OCI-LY7 (cell line): ENCODE results near the gene SASH3. TPM values are rescaled to one million over a fixed set of nuclear protein-coding genes. Genes with fewer than 3 reads are reported as not detected.

Source experiments
- BruUV-seq: library from RNA; stranded (reverse); fragments of 400-500 nt; replicated peaks from 2 replicates; lab custom pipeline; 2021; lab: Mats Ljungman, UMichigan
- CTCF ChIA-PET: fragments of 300-600 bp; sonication (Branson Sonifier 250); formaldehyde crosslinking; loops from one replicate; lab custom pipeline; 2022; ENCODE audit warnings: antibody characterized with exemption; ENCODE audit not compliant: unreplicated experiment; lab: Charles Lee
- POLR2A ChIA-PET: fragments of 300-600 bp; sonication (Branson Sonifier 250); formaldehyde crosslinking; loops from one replicate; lab custom pipeline; 2022; ENCODE audit warnings: antibody characterized with exemption; lab: Charles Lee
- DNase-seq: peaks from one replicate; pipeline ENCODE4 v3.0.0-alpha.2; 2015; ENCODE audit warnings: low spot score
- H2AFZ ChIP-seq: fragments of 200-600 bp; sonication (generic), shearing (Covaris generic); 2 replicates; pipeline ENCODE4 v1.6.1; 2014; ENCODE audit warnings: mild to moderate bottlenecking, antibody characterized with exemption, low read length, moderate library complexity
- H3K27ac ChIP-seq: fragments of 200-600 bp; sonication (generic); 2 replicates; pipeline ENCODE4 v1.5.1; 2014; ENCODE audit warnings: mixed run types, low read depth, mild to moderate bottlenecking, moderate library complexity, low read length, inconsistent platforms; ENCODE audit not compliant: poor library complexity, severe bottlenecking
- H3K36me3 ChIP-seq: fragments of 200-600 bp; sonication (generic); 2 replicates; pipeline ENCODE4 v1.6.1; 2014; ENCODE audit warnings: mild to moderate bottlenecking, antibody characterized with exemption, low read length, moderate library complexity, mixed read lengths; ENCODE audit not compliant: insufficient read depth
- H3K4me1 ChIP-seq: fragments of 200-600 bp; sonication (generic); 2 replicates; pipeline ENCODE4 v1.5.1; 2014; ENCODE audit warnings: mild to moderate bottlenecking, low read length; ENCODE audit not compliant: insufficient read depth, poor library complexity, severe bottlenecking
- H3K4me2 ChIP-seq: fragments of 200-600 bp; sonication (generic); 2 replicates; pipeline ENCODE4 v1.6.1; 2014; ENCODE audit warnings: mild to moderate bottlenecking, low read length
- H3K4me3 ChIP-seq: fragments of 200-600 bp; sonication (generic); 2 replicates; pipeline ENCODE4 v1.5.1; 2014; ENCODE audit warnings: mild to moderate bottlenecking, low read depth, low read length; ENCODE audit not compliant: poor library complexity, severe bottlenecking
- H3K79me2 ChIP-seq: fragments of 200-600 bp; sonication (generic); 2 replicates; pipeline ENCODE4 v1.6.1; 2016; ENCODE audit warnings: low read depth, mild to moderate bottlenecking, low read length, moderate library complexity, mixed read lengths; ENCODE audit not compliant: insufficient read depth
- H3K9me2 ChIP-seq: fragments of 200-600 bp; sonication (generic); 2 replicates; pipeline ENCODE4 v1.6.1; 2016; ENCODE audit warnings: mild to moderate bottlenecking, low read length, mixed read lengths; ENCODE audit not compliant: insufficient read depth
- H3K9me3 ChIP-seq: fragments of 200-600 bp; sonication (generic); 2 replicates; pipeline ENCODE4 v1.6.1; 2014; ENCODE audit warnings: mild to moderate bottlenecking, mixed run types, low read length, mixed read lengths
- H4K20me1 ChIP-seq: fragments of 200-600 bp; sonication (generic); 2 replicates; pipeline ENCODE4 v1.6.1; 2014; ENCODE audit warnings: mild to moderate bottlenecking, antibody characterized with exemption, low read length, moderate library complexity, mixed read lengths; ENCODE audit not compliant: insufficient read depth
- EZH2phosphoT487 ChIP-seq: fragments of 200-600 bp; sonication (generic); IDR thresholded peaks from 2 replicates; pipeline ENCODE4 v1.6.1; 2018; ENCODE audit warnings: low read depth, borderline replicate concordance, mild to moderate bottlenecking, mixed run types, antibody characterized with exemption, low read length, moderate library complexity, mixed read lengths
- intact Hi-C: fragments of 100-400 bp; cut with micrococcal nuclease; formaldehyde crosslinking; loops from one replicate; pipeline ENCODE4 v1.10.0; 2022; ENCODE audit not compliant: unreplicated experiment
- total RNA-seq, 2 experiments: library from RNA; depleted of rRNA in 1 of 2; stranded (reverse); fragments of >200 nt in 1 of 2; shearing (Covaris generic) in 1 of 2; gene quantifications; 2 replicates each; pipeline ENCODE4 v1.2.3, GENCODE V29; 2014 to 2022
- TF ChIP-seq, protein P1 (sequence below): fragments of 200-600 bp; sonication (generic); conservative IDR thresholded peaks from 2 replicates; pipeline ENCODE4 v1.5.1; 2014; ENCODE audit warnings: mild to moderate bottlenecking, antibody characterized with exemption, low read length, moderate library complexity, mixed read lengths

SASH3 gene
- total RNA-seq, 2 experiments from 2014 or later: 157 to 194 TPM

DNA sequence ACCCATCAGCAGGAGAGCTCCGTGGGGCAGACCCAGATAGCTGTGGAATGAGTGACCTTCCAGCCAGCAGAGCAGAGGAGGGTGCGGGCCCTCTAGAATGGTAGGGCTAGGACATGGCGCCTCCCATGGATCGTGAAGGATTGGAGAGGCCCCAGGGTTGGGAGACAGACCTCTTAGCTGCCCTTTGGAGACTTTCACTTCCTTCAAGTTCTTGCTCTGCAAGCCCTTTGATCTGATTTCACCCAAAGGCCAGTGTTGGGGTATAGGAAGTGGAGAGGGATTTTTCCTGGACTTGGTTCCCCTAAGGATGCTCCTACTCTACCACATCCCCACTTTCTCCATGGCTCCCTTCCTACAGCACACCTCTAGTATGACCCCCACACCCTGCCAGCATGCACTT lies 3.0 kb downstream of the SASH3 start:
- Histone ChIP-seq H3K36me3 (peaks cover 67% of the 10 kb centered on the region), H3K79me2 (peaks cover 91% of the 10 kb centered on the region)
- intact Hi-C loops: loop anchor here (2.0 to 10.0 kb wide), 2 partner anchors 24 to 392 kb away; partner anchors contain the start of gene RAB33A

DNA sequence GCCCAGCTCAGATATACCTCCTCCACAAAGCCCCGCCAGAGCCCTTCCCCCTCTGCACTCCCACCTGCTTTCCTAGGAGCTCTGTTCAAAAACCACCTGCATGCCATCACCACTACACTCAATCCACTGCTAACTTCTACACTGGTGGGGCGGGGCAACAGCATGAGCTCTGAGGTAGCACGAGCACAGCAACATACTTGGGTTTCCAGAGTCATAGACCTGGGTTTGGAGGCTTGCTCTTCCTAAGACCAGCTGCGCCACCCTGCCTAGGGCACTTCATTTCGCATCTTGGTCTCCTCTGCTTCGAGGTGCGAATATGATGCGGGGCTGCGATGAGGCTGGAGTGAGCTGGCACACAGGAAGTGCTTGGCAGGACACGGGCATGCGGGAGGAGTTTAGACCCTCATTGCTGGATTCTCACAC lies 3.6 kb downstream of the SASH3 start:
- DNase-seq: no peak
- Histone ChIP-seq H3K4me1 (peaks cover 63% of the 10 kb centered on the region), H3K9me2 (no peaks in the 10 kb centered on the region), H3K27ac (peak overlapping the region; percentile 99), H3K36me3 (peaks cover 73% of the 10 kb centered on the region), H3K79me2 (peaks cover 94% of the 10 kb centered on the region), H2AFZ (no peak overlapping the region), H4K20me1 (peaks cover 26% of the 10 kb centered on the region), H3K9me3 (no peaks in the 10 kb centered on the region), H3K4me2 (peak overlapping the region; percentile 100), H3K4me3 (peak overlapping the region; percentile 99)
- intact Hi-C loops: loop anchor here (2.0 to 10.0 kb wide), 2 partner anchors 25 to 391 kb away; partner anchors contain the start of gene RAB33A
- TF ChIP-seq EZH2phosphoT487: no peak
- TF ChIP-seq, protein P1, sequence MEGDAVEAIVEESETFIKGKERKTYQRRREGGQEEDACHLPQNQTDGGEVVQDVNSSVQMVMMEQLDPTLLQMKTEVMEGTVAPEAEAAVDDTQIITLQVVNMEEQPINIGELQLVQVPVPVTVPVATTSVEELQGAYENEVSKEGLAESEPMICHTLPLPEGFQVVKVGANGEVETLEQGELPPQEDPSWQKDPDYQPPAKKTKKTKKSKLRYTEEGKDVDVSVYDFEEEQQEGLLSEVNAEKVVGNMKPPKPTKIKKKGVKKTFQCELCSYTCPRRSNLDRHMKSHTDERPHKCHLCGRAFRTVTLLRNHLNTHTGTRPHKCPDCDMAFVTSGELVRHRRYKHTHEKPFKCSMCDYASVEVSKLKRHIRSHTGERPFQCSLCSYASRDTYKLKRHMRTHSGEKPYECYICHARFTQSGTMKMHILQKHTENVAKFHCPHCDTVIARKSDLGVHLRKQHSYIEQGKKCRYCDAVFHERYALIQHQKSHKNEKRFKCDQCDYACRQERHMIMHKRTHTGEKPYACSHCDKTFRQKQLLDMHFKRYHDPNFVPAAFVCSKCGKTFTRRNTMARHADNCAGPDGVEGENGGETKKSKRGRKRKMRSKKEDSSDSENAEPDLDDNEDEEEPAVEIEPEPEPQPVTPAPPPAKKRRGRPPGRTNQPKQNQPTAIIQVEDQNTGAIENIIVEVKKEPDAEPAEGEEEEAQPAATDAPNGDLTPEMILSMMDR: no peak
- BruUV-seq: no TSS peak
- ChIA-PET CTCF (interaction anchor here (2.1 kb wide), 1 partner anchor 11 kb away, joined by 7 read pairs; no protein-coding TSS in a partner anchor), POLR2A (interaction anchor here (1.1 to 6.9 kb wide), 4 partner anchors 8 to 24 kb away, joined by 4 to 126 read pairs (median 11); no protein-coding TSS in a partner anchor)

More for the DNA sequence above, 3.0 kb downstream of the SASH3 start:
- Histone ChIP-seq H3K9me3 (no peaks in the 10 kb centered on the region), H3K27ac (peak overlapping the region; percentile 99), H2AFZ (no peak overlapping the region), H4K20me1 (peaks cover 26% of the 10 kb centered on the region), H3K4me2 (peak overlapping the region; percentile 100), H3K9me2 (no peaks in the 10 kb centered on the region), H3K4me1 (peaks cover 68% of the 10 kb centered on the region), H3K4me3 (peak overlapping the region; percentile 99)
- no TSS peak for BruUV-seq
- TF ChIP-seq EZH2phosphoT487: no peak
- TF ChIP-seq, protein P1: no peak
- ChIA-PET CTCF (interaction anchor here (2.1 kb wide), 1 partner anchor 10 kb away, joined by 7 read pairs; no protein-coding TSS in a partner anchor), POLR2A (interaction anchor here (1.5 to 6.9 kb wide), 3 partner anchors 13 to 24 kb away, joined by 4 to 126 read pairs (median 17); no protein-coding TSS in a partner anchor)
- no peak for DNase-seq

DNA sequence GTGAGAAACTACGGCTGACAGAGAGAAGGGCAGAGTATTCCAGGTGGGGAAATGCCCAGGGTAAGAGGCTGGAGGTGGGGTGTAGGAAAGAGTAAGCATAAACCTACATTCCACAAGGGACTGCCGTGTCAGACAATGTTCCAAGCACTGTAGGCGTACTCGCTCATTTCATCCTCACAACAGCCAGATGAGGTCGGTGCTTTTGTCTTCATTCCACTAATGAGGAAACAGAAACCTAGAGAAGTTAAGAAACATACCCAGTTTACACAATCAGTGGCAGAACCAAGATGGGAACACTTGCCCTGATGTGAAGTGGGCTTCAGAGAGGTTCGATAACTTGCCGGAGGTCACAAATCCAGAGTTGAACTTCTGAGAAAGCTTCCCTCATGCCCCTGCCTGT lies 4.6 kb downstream of the SASH3 start:
- peak overlapping the region; percentile 100 for H3K4me2 ChIP-seq
- DNase-seq: no peak
- H3K79me2 ChIP-seq: peaks cover 85% of the 10 kb centered on the region
- H3K27ac ChIP-seq: peak overlapping the region; percentile 99
- ChIA-PET CTCF (no interaction called here), POLR2A (interaction anchor here (0.6 to 6.9 kb wide), 3 partner anchors 9 to 128 kb away, joined by 5 to 126 read pairs (median 10); no protein-coding TSS in a partner anchor)
- peaks cover 52% of the 10 kb centered on the region for H3K4me1 ChIP-seq
- no peaks in the 10 kb centered on the region for H3K9me2 ChIP-seq
- BruUV-seq: no TSS peak
- peak overlapping the region; percentile 99 for H3K4me3 ChIP-seq
- peaks cover 84% of the 10 kb centered on the region for H3K36me3 ChIP-seq
- no peak overlapping the region for H2AFZ ChIP-seq
- no peaks in the 10 kb centered on the region for H3K9me3 ChIP-seq
- no peak for TF ChIP-seq EZH2phosphoT487
- TF ChIP-seq, protein P1: no peak
- peaks cover 26% of the 10 kb centered on the region for H4K20me1 ChIP-seq
- intact Hi-C loops: loop anchor here (10.0 kb wide), 1 partner anchor 390 kb away; the partner anchor contains the start of gene RAB33A
